Measurements from ENCODE around the gene SP3.

DNA sequence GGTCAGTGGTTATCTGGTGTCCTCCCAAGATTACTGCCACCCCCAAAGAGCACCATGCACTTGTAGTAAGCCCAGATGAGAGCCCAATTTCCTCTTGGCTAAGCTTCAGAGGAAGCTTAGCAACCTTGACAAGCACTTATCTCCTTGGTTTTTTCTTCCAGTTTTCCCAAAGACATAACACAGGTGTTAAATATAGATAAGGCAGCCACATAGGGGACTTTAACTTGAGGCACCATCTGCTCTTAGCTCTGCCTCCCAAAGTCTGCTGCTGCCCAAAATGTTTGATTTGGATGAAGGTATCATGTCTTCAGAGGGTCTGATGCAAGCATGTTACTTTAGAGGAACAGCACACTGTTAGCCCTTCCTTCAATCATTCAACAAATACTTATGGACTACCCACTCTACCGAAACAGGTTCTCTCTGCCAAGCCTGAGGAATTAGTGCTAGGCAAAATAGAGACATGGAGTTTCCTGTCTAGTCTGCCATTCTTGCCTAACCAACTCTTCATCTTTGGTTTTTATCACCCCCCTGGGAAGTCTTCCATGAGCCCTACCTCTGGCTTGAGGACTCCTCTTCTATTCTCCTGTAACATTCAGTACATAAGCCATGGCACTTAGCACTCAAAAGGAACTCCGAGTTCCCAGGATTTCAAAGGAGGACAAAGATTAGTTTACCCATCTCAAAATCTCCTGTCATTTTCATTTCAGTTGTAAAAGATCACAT, 73.7 kb downstream of the SP3 start:
- no peak for TF ChIP-seq GATA3 (IDR thresholded peaks at IDR 0.05; ENCODE audit: low read depth, low read length)
- TF ChIP-seq GATA2 (IDR thresholded peaks at IDR 0.05; ENCODE audit: low read depth, low read length) = no peak

Measured in SH-SY5Y (cell line).